ENCODE results near the gene NUMA1.

NUMA1 gene

GRCh38 chr11:72036687-72037086, 43.7 kb downstream of the NUMA1 start:
- no peak for TF ChIP-seq CTCF (IDR thresholded peaks at IDR 0.05; ENCODE audit: extremely low read depth, missing control alignments)
- no peak for DNase-seq (ENCODE audit: low spot score)

- TF ChIP-seq CTCF (IDR thresholded peaks at IDR 0.05; ENCODE audit: extremely low read depth, missing control alignments), result no peak
Observed at GRCh38 chr11:72030472-72031045, 49.8 kb downstream of the NUMA1 start.

GRCh38 chr11:72026090-72026489, 54.3 kb downstream of the NUMA1 start:
- no peak for TF ChIP-seq CTCF (IDR thresholded peaks at IDR 0.05; ENCODE audit: extremely low read depth, missing control alignments)
- DNase-seq (ENCODE audit: low spot score), result no peak

More at GRCh38 chr11:72030472-72031045, 49.8 kb downstream of the NUMA1 start:
- DNase-seq (ENCODE audit: low spot score), result no peak

GRCh38 chr11:72024069-72024754, 56.1 kb downstream of the NUMA1 start:
- TF ChIP-seq CTCF (IDR thresholded peaks at IDR 0.05; ENCODE audit: extremely low read depth, missing control alignments), result no peak
- no peak for DNase-seq (ENCODE audit: low spot score)

- TF ChIP-seq CTCF (IDR thresholded peaks at IDR 0.05; ENCODE audit: extremely low read depth, missing control alignments), result no peak
- DNase-seq (ENCODE audit: low spot score), result no peak
Observed at GRCh38 chr11:72023335-72023734, 57.0 kb downstream of the NUMA1 start.

GRCh38 chr11:72018171-72018570, 62.2 kb downstream of the NUMA1 start:
- TF ChIP-seq CTCF (IDR thresholded peaks at IDR 0.05; ENCODE audit: extremely low read depth, missing control alignments), result no peak
- no peak for DNase-seq (ENCODE audit: low spot score)

- no peak for DNase-seq (ENCODE audit: low spot score)
- peak; percentile 61 for TF ChIP-seq CTCF (IDR thresholded peaks at IDR 0.05; ENCODE audit: extremely low read depth, missing control alignments)
Observed at GRCh38 chr11:72015511-72016061, 64.8 kb downstream of the NUMA1 start.
